RWPE1 (cell line): Measurements from ENCODE around the gene SEC11A.

ENCODE experiments used
- CTCF ChIA-PET: fragments of 350-600 bp; sonication (Branson Sonifier 250); formaldehyde crosslinking; extraction: SDS; loops from one replicate; lab custom pipeline; 2021; lab: Yijun Ruan, JAX
- POLR2A ChIA-PET: fragments of 400-600 bp; formaldehyde crosslinking; extraction: SDS; loops from one replicate; lab custom pipeline; 2020; ENCODE audit warnings: antibody characterized with exemption; ENCODE audit not compliant: low non-redundant PET; lab: Yijun Ruan, JAX
- DNase-seq: peaks from one replicate; pipeline ENCODE4 v3.0.0; 2012; ENCODE audit warnings: low spot score
- H3K27ac ChIP-seq: fragments of 450-650 bp; 2 replicates; pipeline ENCODE4 v1.5.1; 2017
- CTCF ChIP-seq: fragments of 450-650 bp; conservative IDR thresholded peaks from 2 replicates; pipeline ENCODE4 v1.5.1; 2017; ENCODE audit warnings: low read depth, mild to moderate bottlenecking

The SEC11A gene

GRCh38 chr15:84727429-84727828 lies 11.5 kb upstream of the SEC11A start:
- ChIA-PET CTCF (interaction anchor here (0.5 kb wide), 1 partner anchor 78 kb away, joined by 4 read pairs; no protein-coding TSS in a partner anchor), POLR2A (no interaction called here)
- H3K27ac ChIP-seq = no peak overlapping the region
- no peak for TF ChIP-seq CTCF
- DNase-seq = no peak

GRCh38 chr15:84725001-84725491 lies 9.1 kb upstream of the SEC11A start:
- POLR2A ChIA-PET = no interaction called here
- CTCF ChIA-PET = no interaction called here
- H3K27ac ChIP-seq = no peak overlapping the region
- no peak for TF ChIP-seq CTCF
- DNase-seq = no peak

GRCh38 chr15:84722628-84723027 lies 6.7 kb upstream of the SEC11A start:
- no peak for TF ChIP-seq CTCF
- ChIA-PET POLR2A (no interaction called here), CTCF (interaction anchor here (0.6 kb wide), 1 partner anchor 801 kb away, joined by 4 read pairs; no protein-coding TSS in a partner anchor)
- H3K27ac ChIP-seq = no peak overlapping the region
- no peak for DNase-seq

GRCh38 chr15:84721371-84721770 lies 5.4 kb upstream of the SEC11A start:
- no peak for DNase-seq
- H3K27ac ChIP-seq = no peak overlapping the region
- no peak for TF ChIP-seq CTCF
- ChIA-PET CTCF (interaction anchor here (0.5 kb wide), 2 partner anchors 82 to 208 kb away, joined by 4 to 6 read pairs; no protein-coding TSS in a partner anchor), POLR2A (no interaction called here)

GRCh38 chr15:84715441-84716035 lies 401 bp downstream of the SEC11A start:
- TF ChIP-seq CTCF = no peak
- peak overlapping the region; percentile 99 for H3K27ac ChIP-seq
- peak; percentile 57 for DNase-seq
- ChIA-PET CTCF (interaction anchor here (0.6 to 1.0 kb wide), 3 partner anchors 49 to 426 kb away, joined by 5 to 7 read pairs (median 5); no protein-coding TSS in a partner anchor), POLR2A (interaction anchor here (1.0 to 1.3 kb wide), 3 partner anchors 22 to 32 kb away, joined by 4 read pairs; no protein-coding TSS in a partner anchor)

- TF ChIP-seq CTCF = no peak
- POLR2A ChIA-PET = no interaction called here
- CTCF ChIA-PET = no interaction called here
- H3K27ac ChIP-seq = no peak overlapping the region
- DNase-seq = no peak
These were observed 1.1 kb downstream of the SEC11A start for GRCh38 chr15:84714821-84715220.
